Skin of body (tissue), 2 donors: Measurements from ENCODE around the gene PTCH2. TPM values are rescaled to one million over a fixed set of nuclear protein-coding genes. Genes with fewer than 3 reads are reported as not detected.
"Not testable (repeated sequence)": the region's sequence is repeated elsewhere in the genome, so short reads cannot be mapped to it uniquely, and the experiment has no call there.

ENCODE experiments used
- DNase-seq: peaks from one replicate; lab custom pipeline; 2025; lab: John Stamatoyannopoulos, UW
- total RNA-seq: library from RNA; depleted of rRNA; stranded (reverse); fragments of >200 nt; gene quantifications from one replicate; pipeline ENCODE4 v1.2.3, GENCODE V29; 2014

The PTCH2 gene
- total RNA-seq, 1 donor from 2014 or later = 7.2 TPM

DNA sequence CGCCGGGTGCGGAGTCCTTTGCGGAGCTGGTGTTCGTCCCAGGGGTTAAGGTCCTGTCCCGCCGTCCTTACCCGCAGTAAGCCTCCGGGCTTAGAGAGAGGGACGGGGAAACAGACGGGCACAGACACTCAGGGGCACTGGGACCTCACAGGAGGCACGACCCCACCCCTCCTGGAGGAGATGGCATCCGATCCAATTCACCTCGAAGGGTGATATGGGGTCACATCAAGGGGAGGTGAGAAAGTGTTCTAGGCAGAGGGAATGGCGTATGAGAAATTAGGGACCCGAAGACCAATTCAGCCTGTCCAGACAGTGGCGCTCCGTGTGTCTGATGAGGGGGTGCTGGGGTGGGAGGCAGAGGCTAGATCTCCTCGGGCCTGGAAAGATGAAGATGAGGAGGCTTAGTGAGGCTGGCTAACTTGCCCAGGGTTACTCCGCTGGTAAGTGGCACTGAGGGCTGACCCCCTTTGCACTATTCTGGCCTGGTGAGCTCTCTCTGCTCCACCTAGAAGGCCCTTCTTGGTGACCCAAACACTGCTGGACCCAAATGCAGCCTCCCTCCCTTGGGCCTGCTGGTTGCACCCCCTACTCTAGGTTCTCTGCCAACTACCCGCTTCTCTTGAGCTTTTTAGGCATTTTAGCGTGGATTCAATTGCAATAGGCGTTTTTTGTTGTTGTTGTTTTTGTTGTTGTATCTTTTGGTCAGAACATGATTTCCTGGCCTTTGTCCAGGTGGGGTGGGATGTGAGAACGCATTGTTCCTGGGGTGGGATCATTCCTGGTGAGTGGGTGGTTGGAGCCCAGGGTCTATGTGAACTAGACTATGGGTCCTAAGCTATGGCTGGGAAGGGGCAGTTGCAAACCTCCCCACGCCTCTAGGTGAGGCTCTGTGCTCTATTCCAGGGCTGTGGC, 22.5 kb downstream of the PTCH2 start:
- DNase-seq = no peak

DNA sequence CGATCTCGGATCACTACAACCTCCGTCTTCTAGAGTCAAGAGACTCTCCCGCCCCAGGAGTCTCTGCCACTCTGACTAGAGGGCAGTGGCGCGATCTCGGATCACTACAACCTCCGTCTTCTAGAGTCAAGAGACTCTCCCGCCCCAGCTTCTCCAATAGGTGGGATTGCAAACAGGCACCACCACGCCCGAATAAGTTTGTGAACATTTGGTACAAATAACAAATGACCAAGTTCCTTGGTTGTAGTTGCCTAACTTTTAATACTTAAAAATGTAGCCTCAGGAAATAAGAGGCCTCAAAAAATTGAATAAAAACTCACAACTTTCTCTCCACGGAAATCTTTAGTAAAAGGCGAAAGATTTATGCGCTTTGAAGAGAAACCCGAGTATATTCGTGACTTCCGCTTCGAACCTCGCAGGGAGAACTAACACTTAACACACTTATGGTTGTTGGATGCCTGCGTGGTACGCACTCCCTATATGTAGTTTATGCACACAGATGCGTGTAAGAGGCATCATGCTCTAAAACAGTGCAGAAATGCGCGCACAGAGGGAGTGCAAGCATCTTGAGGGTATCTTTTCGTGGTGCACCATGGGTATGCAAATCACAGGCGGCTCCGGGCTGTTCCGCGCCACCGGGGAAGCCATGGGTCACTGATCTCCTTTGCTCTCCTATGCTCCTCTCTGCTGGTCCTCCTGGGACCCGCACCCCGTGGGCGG, 23.3 kb downstream of the PTCH2 start:
- peak; percentile 91 for DNase-seq

DNA sequence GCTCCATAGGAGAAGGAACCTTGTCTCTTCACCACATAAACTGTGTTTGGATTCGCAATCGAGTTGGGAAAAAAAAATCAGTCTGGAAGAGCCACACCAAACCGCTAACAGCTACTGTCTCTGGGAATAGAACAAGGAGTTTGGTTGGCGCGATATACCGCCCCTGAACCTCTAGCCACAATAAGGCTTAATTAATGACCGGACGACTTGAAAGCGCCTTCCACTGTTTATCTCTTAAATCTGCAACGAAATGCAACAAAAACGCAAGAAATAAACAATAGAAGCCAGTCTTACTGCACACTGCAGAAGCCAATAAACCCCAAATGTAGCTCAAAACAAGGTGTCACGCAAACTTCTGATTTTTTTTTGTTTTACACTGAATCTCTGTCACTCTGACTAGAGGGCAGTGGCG, 23.9 kb downstream of the PTCH2 start:
- peak; percentile 66 for DNase-seq

DNA sequence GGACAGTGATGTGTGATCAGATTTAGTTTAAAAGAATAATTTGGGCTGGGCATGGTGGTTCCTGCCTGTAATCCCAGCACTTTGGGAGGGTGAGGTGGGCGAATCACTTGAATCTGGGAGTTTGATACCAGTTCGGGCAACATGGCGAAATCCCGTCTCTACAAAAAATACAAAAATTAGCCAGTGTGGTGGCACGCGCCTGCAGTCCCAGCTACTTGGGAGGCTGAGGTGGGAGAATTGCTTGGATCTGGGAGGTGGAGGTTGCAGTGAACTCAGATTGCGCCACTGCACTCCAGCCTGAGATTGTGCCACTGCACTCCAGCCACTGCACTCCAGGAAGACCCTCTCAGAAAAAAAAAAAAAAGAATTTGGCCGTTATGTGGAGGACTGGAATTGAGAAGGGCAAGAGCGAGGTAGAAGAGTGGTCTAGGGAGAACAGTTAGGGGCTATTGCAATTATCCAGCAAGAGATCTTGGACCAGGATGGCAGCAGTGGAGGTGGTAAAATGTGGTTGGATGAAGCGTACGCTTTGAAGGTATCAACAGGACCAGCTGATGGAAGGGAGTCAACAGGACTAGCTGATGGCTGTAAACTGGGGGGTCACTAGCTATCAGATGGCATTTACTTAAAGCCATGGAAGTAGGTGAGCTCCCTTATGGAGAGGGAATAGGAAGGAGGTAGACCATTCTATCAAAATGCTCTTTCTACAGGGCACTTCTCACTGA, 25.1 kb downstream of the PTCH2 start:
- DNase-seq = no peak

DNA sequence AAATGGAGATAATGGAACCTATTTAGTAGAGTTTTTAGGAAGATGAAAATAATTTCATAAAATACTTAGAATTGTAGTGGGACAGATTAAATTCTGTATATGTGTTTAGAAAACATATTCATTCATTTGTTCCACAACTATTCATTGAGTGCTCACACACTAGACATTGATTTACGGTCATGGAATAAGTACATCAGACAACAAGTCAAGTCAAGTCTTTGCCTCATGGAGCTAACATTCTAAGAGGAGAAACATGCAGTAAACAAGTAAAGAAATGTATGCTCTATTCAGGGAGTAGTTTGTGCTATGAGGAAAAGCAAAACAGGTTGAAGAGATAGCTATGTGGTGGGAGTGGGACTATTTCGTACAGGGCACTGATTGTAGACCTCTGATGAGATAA, 25.7 kb downstream of the PTCH2 start:
- no peak for DNase-seq

DNA sequence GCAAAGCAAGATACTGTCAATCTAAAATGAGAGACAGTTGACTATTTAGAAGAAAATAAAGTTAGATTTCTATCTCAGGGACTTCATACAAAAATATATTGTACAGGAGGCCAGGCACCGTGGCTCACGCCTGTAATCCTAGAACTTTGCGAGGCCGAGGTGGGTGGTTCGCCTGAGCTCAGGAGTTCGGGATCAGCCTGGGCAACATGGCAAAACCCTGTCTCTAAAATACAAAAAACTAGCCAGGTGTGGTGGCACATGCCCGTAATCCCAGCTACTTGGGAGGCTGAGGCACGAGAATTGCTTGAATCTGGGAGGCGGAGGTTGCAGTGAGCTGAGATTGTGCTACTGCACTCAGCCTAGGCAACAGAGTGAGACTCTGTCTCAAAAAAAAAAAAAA, 27.1 kb downstream of the PTCH2 start:
- DNase-seq = not testable (repeated sequence)

DNA sequence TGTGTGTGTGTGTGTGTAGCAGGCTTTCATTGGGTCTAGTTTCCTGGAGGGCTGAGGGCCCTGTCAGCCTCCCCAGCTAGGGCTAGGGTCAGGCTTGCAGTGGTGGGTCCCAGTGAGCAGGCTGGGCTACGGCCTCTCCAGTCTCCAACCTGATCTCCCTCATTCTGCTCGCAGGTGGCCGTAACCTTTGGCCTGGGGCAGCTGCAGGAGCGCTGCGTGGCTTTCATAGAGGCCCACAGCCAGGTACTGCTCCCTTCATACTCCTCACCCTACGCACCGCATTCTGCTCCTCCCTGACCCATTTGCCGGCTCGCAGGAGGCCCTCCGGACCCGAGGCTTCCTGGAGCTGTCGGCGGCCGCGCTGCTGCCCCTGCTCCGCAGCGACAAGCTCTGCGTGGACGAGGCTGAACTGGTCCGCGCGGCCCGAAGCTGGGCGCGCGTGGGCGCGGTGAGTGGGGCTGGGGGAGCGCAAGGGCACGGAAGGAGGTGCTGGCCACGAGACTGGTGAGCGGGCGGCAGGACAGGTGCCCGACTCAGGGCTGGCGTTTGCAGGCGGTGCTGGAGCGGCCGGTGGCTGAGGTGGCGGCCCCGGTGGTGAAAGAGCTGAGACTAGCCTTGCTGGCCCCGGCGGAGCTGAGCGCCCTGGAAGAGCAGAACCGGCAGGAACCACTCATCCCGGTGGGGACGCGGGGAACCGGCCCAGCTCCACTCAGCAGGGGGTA, 30.1 kb downstream of the PTCH2 start:
- DNase-seq = no peak

DNA sequence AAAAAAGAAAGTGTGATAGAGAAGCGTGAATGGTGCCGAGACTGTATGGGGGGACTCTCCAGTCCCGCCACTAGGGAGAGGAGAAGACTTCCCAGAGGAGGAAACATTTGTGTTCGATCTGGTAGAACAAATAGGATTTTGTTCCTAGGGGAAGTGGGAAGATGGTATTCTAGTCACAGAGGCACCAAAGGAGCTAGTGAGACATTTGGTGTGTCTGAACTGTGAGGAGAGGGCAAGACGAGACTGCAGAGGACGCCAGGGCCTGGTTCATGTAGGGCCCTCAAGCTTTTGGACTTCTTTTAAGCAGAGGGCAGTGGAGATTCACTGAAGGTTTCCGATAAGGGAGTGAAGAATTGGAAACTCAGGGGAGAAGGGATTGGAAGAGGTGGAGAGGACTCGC, 31.8 kb downstream of the PTCH2 start:
- no peak for DNase-seq

DNA sequence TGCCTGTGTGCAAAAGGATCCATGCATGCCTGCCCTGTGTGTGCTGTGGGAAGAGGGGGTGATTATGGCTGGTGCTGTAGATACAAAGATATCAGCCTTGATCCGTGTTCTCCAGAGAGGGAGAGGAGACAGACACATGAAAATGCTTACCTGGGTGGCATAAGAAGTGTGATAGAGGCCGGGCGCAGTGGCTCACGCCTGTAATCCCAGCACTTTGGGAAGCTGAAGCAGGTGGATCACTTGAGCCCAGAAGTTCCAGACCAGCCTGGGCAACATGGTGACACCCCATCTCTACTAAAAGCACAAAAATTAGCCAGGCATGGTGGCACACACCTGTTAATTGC, 32.3 kb downstream of the PTCH2 start:
- not testable (repeated sequence) for DNase-seq

DNA sequence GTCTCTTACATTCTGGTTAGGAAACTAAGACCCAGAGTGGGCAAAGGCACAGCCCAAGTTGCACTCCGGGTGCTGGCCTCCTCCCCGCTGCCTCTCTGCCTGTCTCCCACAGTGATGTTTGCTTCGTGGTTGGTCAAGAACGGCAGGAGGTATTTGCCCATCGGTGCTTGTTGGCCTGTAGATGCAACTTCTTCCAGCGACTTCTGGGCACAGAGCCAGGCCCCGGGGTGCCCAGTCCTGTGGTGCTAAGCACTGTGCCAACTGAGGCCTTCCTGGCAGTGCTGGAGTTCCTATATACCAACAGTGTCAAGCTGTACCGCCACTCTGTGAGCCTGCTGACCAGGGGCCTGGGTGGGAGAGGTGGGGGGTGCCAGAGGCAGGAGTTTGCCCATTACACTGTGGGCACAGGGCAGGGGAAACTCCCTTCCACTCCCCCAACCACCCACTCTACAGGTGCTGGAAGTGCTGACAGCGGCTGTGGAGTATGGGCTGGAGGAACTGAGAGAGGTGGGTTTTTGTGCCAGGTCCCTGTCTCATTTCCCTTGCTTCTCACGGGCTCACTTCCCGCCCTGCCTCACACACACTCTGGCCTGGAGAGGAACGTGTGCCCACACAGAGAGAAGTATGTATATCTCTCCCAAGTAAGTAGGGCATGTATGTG, 32.8 kb downstream of the PTCH2 start:
- DNase-seq = no peak

DNA sequence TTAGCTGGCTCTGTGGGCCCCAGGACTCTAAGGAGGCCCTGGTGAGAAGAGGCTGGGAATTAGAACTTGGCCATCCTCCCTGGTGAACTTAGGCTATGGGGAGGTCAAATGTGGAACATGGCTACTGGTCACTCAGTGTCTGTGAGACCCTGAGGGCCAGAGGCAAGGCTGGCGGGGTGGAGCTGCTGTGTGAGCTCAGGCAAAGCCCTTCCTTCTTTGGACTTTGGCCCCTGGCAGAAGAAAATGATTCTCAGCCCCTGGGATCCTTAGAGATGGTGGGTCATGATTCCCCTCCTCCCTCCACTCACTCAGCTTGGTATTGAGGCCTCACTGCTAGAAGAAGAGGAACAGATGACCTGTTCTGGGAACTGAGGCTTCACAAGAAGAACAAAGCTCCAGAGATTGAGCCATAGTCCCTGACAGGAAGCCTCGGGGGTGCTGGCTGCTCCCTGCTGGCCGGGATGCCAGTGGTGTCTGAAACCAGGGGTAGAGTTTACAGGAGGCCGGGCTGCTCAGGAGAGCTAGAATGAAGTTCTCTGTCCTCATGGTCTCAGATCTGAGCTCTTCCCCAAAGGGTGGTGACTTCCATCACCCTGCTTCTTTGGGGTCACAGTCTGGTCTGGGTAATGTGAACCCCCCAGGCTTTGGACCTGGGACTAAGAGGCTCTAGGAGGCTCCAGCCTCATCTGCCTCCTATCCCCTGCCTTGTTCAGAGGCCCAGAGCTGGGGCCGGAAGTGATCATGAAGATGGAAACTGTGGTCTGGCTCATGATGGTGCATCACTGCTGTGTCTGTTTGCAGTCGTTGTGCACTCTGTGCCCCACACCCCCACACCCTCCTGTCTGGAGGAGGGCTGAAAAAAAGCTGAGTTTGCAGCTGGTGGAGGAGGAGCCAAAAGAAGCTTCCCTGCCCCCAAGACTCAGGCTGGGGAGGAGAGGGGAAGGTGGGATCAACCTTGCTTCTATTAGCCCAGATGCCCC, 33.8 kb downstream of the PTCH2 start:
- peak; percentile 38 for DNase-seq

DNA sequence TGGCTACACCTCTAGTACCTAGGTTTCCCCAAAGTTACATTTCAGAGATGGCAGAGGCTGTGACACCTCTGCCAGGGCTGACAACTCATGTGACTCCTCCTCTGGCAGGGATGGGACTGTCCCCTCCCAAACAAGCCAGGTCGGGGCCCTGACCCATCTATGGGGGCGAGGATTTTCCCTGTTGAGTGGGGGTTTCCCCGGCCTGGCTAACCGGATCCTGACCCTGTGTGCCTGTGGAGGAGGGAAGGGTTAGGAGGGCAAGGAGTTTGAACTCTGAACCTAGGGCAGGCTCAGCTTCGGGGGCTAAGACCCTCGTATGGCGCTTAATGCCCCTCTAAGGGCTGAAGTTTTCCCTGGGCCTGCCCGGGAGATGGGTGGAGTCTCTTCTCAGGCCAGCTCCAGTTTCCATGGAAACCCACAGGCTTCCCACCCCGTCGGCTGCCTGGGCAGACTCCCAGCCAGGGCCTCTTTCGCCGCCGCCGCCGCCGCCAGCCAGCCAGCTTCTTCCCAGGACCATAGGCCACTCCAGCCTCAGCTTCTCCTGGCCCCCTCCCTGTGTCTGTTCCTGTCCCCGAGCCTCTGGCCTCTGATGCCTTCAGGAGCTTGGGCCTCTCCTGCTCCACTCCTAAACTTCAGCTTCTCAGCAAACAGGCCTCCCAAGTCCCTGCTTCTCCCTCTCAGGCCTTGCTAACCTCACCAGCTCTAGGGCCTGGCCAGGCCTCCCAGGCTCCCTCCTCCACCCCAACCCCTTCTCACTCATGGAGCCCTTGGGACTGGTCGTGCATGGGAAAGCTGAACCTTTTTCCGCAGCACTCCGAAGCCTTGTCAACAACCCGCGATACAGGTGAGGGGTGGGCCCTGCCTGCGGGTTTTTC, 34.8 kb downstream of the PTCH2 start, which contains the start of gene BTBD19:
BTBD19 (plus strand) TSS at position 461 of the 875 bp plus-strand sequence; CDS start at position 759, 298 bp downstream.
- DNase-seq = peak; percentile 86

DNA sequence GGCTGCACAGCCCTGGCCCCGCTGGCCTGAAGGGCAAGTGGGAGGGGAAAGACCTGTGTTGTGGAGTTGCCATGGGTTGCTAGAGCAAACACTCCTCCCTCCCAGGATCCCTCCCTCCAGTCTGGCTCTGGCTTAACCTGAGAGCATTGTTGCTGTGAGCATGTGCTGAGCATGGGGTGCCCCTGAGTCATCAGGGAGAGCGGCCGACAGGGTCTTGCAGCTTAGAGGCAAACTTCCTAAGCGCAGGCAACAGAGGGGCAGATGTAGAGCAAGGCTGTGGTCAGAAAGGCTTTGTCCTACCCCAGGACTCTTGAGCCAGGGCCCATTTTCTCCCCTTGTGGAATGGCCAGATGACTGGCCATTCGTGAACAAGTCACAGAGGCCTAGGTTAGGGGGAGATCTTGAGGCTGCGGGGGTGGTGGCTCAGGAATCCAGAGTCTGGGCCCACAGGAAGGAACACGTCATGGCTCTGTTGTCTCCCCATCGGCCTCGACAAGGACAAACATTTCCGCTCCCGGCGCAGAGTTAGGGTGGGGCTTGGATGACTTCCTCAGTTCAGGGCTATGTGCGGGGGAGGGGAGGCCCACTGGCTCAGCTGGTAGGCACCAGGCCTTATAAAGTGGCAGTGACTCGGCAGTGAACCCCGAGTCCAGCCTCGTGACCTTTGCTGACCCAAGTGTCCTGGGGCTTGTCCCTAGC, 35.5 kb downstream of the PTCH2 start:
- peak; percentile 97 for DNase-seq

DNA sequence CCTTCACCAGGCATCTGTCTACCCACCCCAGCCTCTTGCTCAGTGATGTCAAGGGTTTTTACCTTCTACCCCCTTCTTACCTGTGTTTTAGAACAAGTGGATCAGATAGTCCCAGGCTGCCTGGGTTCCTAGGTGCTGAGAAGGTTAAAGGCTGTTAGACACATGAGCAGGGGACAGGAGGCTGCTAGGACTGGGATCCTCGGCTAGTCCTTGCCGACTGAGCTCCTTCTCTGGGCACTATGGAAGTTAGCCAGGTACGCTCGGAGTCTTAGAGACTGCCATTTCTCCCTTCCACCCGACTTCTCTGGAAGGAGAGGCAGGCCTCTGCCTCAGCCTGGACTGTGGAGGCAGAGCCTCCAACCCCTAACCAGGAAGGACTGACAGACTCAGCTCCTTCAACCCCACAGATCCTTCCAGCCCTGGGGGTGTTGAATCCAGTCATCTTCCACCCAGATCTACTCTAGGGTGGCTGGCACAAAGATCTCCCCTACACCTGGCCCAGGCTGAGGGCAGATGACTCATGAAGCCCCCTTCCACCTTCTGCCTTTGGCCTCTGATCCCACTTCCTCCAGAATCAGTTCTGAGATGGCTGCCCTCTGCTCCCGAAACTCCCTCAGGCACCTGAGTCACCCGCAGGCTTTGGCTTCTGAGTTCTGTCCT, 36.2 kb downstream of the PTCH2 start, which contains the start of gene DYNLT4:
DYNLT4 (minus strand) TSS at position 648 of the 660 bp plus-strand sequence. CDS start 683 bp downstream, outside the sequence.
- no peak for DNase-seq

DNA sequence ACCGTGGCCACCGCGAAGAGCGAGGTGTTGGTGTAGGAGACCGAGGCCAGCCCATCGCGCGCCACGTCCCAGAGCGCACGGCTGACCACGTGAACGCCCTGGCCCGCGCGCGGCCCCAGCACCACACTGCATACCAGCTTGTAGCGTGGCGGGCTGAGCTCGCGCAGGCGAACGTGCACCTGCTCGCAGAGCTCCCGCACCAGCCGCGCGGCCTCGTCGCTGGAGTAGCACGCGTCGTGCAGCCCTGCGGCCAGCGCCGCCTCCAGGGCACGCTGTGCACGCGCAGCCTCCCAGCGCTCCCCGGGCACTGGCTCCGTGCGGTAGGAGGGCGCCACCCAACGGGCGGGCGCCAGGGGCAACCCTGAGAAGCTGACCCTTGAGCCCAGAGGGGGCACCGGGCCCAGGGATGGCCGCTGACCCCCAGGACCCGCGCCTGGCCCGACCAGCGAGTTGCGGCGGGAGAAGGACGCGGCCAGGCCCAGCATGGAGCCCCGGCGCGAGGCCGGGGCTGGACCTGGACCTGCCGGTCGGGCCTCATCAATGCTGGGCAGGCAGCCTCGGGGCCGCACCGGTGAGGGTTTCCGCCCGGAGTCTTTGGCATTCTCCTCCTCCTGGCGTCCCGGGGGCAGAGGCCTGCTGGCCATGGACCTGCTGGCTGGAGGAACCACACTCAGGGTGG, 36.9 kb downstream of the PTCH2 start:
- DNase-seq = no peak

DNA sequence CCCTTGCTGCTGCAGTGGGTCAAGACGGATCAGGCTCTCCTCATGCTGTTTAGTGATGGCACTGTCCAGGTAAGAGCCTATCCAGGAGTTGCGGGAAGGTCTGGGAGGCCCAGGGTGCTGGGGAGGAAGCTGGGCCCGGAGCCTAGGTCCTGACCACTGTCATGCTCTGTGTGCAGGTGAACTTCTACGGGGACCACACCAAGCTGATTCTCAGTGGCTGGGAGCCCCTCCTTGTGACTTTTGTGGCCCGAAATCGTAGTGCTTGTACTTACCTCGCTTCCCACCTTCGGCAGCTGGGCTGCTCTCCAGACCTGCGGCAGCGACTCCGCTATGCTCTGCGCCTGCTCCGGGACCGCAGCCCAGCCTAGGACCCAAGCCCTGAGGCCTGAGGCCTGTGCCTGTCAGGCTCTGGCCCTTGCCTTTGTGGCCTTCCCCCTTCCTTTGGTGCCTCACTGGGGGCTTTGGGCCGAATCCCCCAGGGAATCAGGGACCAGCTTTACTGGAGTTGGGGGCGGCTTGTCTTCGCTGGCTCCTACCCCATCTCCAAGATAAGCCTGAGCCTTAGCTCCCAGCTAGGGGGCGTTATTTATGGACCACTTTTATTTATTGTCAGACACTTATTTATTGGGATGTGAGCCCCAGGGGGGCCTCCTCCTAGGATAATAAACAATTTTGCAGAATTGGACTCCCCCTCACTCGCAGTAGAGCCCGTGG, 37.6 kb downstream of the PTCH2 start:
- no peak for DNase-seq
